GM19099 (cell line): Measurements from ENCODE around the gene LZTS3.

ENCODE experiments used
- POLR2A ChIP-seq: IDR thresholded peaks from 3 replicates; pipeline ENCODE4 v1.6.1; 2011; ENCODE audit warnings: low read depth; ENCODE audit not compliant: insufficient read length; ENCODE audit errors: extremely low read depth

LZTS3 gene

GRCh38 chr20:3174442-3175261, 1.3 kb upstream of the LZTS3 start:
- no peak for TF ChIP-seq POLR2A

GRCh38 chr20:3173610-3174441, 477 bp upstream of the LZTS3 start:
- TF ChIP-seq POLR2A: no peak

- TF ChIP-seq POLR2A: no peak
Observed at GRCh38 chr20:3172126-3172932, 1.0 kb downstream of the LZTS3 start.

- no peak for TF ChIP-seq POLR2A
Observed at GRCh38 chr20:3171391-3172125, 1.8 kb downstream of the LZTS3 start.

- no peak for TF ChIP-seq POLR2A
Observed at GRCh38 chr20:3168829-3169590, 4.3 kb downstream of the LZTS3 start.

- TF ChIP-seq POLR2A: no peak
Observed at GRCh38 chr20:3168079-3168828, 5.1 kb downstream of the LZTS3 start.

GRCh38 chr20:3167738-3168078, 5.6 kb downstream of the LZTS3 start:
- no peak for TF ChIP-seq POLR2A

GRCh38 chr20:3166913-3167342, 6.4 kb downstream of the LZTS3 start:
- no peak for TF ChIP-seq POLR2A

- no peak for TF ChIP-seq POLR2A
Observed at GRCh38 chr20:3166338-3166912, 6.9 kb downstream of the LZTS3 start.

- TF ChIP-seq POLR2A: no peak
Observed at GRCh38 chr20:3165473-3166337, 7.6 kb downstream of the LZTS3 start.

GRCh38 chr20:3164763-3165410, 8.5 kb downstream of the LZTS3 start:
- no peak for TF ChIP-seq POLR2A

GRCh38 chr20:3164043-3164762, 9.1 kb downstream of the LZTS3 start:
- no peak for TF ChIP-seq POLR2A
